ENCODE data around the gene PBX3.

DNA sequence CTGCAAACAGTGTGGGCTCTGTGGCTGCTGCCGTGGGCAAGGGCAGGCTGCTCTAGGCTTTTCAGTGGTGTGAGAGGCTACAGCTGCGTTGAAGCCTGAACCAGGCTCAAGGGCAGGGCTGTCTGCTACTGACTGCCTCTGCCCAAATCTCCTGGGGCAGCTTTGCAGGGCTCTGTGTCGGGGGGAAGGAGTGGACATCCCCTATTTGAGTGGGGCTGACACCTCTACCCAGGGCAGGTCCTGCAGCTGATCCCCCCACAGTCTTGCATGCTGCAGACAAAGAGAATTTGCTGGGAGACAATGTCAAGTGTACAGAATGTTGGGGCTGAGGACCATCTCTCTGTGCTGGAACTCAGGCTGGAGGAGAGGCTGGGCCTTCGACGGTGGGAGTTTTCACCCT lies 240.2 kb downstream of the PBX3 start:
- no peak for TF ChIP-seq POLR2A (IDR thresholded peaks at IDR 0.05)
- TF ChIP-seq, protein P1, sequence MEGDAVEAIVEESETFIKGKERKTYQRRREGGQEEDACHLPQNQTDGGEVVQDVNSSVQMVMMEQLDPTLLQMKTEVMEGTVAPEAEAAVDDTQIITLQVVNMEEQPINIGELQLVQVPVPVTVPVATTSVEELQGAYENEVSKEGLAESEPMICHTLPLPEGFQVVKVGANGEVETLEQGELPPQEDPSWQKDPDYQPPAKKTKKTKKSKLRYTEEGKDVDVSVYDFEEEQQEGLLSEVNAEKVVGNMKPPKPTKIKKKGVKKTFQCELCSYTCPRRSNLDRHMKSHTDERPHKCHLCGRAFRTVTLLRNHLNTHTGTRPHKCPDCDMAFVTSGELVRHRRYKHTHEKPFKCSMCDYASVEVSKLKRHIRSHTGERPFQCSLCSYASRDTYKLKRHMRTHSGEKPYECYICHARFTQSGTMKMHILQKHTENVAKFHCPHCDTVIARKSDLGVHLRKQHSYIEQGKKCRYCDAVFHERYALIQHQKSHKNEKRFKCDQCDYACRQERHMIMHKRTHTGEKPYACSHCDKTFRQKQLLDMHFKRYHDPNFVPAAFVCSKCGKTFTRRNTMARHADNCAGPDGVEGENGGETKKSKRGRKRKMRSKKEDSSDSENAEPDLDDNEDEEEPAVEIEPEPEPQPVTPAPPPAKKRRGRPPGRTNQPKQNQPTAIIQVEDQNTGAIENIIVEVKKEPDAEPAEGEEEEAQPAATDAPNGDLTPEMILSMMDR (IDR thresholded peaks at IDR 0.05): no peak
- no peak for TF ChIP-seq EP300 (IDR thresholded peaks at IDR 0.05)

Data from ovary (tissue), 3 donors.